Mesenchymal stem cell (in vitro differentiated cells and primary cell): ENCODE data around the gene CLEC16A.
A peak's percentile ranks its signal among the peaks of the same experiment; 100 is the strongest.

ENCODE experiments used
- DNase-seq: peaks from one replicate; pipeline ENCODE4 v3.0.0-alpha.2; 2013
- H2AFZ ChIP-seq: one replicate; pipeline ENCODE4 v1.6.1; 2013; ENCODE audit warnings: low read depth, mild to moderate bottlenecking, control low read depth, inconsistent platforms, low read length, moderate library complexity
- H2AK5ac ChIP-seq: 2 replicates; pipeline ENCODE4 v1.6.1; 2013; ENCODE audit warnings: low read length, moderate library complexity, mild to moderate bottlenecking, inconsistent platforms; ENCODE audit not compliant: severe bottlenecking
- H2BK120ac ChIP-seq: one replicate; pipeline ENCODE4 v1.6.1; 2013; ENCODE audit warnings: low read depth, mild to moderate bottlenecking, inconsistent platforms, low read length, moderate library complexity
- H2BK12ac ChIP-seq, 2 experiments: one replicate each; pipeline ENCODE4 v1.6.1; 2013; ENCODE audit warnings: inconsistent platforms in 2 of 2, low read length in 2 of 2, mild to moderate bottlenecking in 2 of 2, moderate library complexity in 2 of 2, control low read depth in 1 of 2
- H2BK15ac ChIP-seq: one replicate; pipeline ENCODE4 v1.6.1; 2013; ENCODE audit warnings: mild to moderate bottlenecking, low read depth, inconsistent platforms; ENCODE audit not compliant: poor library complexity, severe bottlenecking
- H2BK5ac ChIP-seq: 2 replicates; pipeline ENCODE4 v1.6.1; 2013; ENCODE audit warnings: low read depth, mild to moderate bottlenecking, low read length, control low read depth, inconsistent platforms; ENCODE audit not compliant: poor library complexity, severe bottlenecking
- H3K14ac ChIP-seq, 2 experiments: one replicate each; pipeline ENCODE4 v1.6.1; 2013; ENCODE audit warnings: inconsistent platforms in 2 of 2, low read length in 2 of 2, control low read depth in 1 of 2, mild to moderate bottlenecking in 1 of 2, moderate library complexity in 1 of 2
- H3K18ac ChIP-seq, 2 experiments: one replicate each; pipeline ENCODE4 v1.6.1; 2013; ENCODE audit warnings: inconsistent platforms in 2 of 2, low read length in 2 of 2, control low read depth in 1 of 2, low read depth in 1 of 2, mild to moderate bottlenecking in 1 of 2
- H3K23ac ChIP-seq, 2 experiments: one replicate each; pipeline ENCODE4 v1.6.1; 2013; ENCODE audit warnings: inconsistent platforms in 2 of 2, low read length in 2 of 2, mild to moderate bottlenecking in 2 of 2, moderate library complexity in 2 of 2, control low read depth in 1 of 2
- H3K27ac ChIP-seq: 2 replicates; pipeline ENCODE4 v1.5.1; 2013; ENCODE audit warnings: mild to moderate bottlenecking, moderate library complexity, low read length, control low read depth, inconsistent platforms; ENCODE audit not compliant: poor library complexity, severe bottlenecking
- H3K27me3 ChIP-seq, 2 experiments: 2 replicates each; pipeline versions ENCODE4 v1.6.1 to v1.7.0; 2013; ENCODE audit warnings: low read length in 2 of 2, mild to moderate bottlenecking in 2 of 2, moderate library complexity in 2 of 2, control low read depth in 1 of 2, inconsistent platforms in 1 of 2; ENCODE audit not compliant: control insufficient read depth in 1 of 2, insufficient read depth in 1 of 2
- H3K36me3 ChIP-seq, 2 experiments: 2 replicates each; pipeline versions ENCODE4 v1.6.1 to v1.7.0; 2013; ENCODE audit warnings: low read length in 2 of 2, control low read depth in 1 of 2, inconsistent platforms in 1 of 2, low read depth in 1 of 2, mild to moderate bottlenecking in 1 of 2; ENCODE audit not compliant: insufficient read depth in 2 of 2, control insufficient read depth in 1 of 2
- H3K4ac ChIP-seq, 2 experiments: one replicate each; pipeline ENCODE4 v1.6.1; 2013; ENCODE audit warnings: inconsistent platforms in 2 of 2, low read length in 2 of 2, mild to moderate bottlenecking in 2 of 2, moderate library complexity in 2 of 2, control low read depth in 1 of 2, low read depth in 1 of 2
- H3K4me1 ChIP-seq: 2 replicates; pipeline ENCODE4 v1.6.1; 2013; ENCODE audit warnings: low read depth, low read length, control low read depth; ENCODE audit not compliant: control insufficient read depth, insufficient read depth
- H3K4me2 ChIP-seq: 2 replicates; pipeline ENCODE4 v1.6.1; 2013; ENCODE audit warnings: low read length, mild to moderate bottlenecking, inconsistent platforms; ENCODE audit not compliant: poor library complexity, severe bottlenecking
- H3K4me3 ChIP-seq, 2 experiments: 2 replicates each; pipeline versions ENCODE4 v1.5.1 to v1.7.0; 2013; ENCODE audit warnings: low read length in 2 of 2, mild to moderate bottlenecking in 2 of 2, control low read depth in 1 of 2, low read depth in 1 of 2; ENCODE audit not compliant: insufficient read depth in 1 of 2
- H3K79me1 ChIP-seq: replicated peaks from 2 replicates; pipeline ENCODE4 v1.6.1; 2013; ENCODE audit warnings: mild to moderate bottlenecking, control low read depth, low read length, inconsistent platforms; ENCODE audit not compliant: poor library complexity, severe bottlenecking
- H3K9ac ChIP-seq: 2 replicates; pipeline ENCODE4 v1.7.0; 2013; ENCODE audit warnings: mild to moderate bottlenecking, low read length, moderate library complexity
- H3K9me3 ChIP-seq: 2 replicates; pipeline ENCODE4 v1.7.0; 2013; ENCODE audit warnings: mild to moderate bottlenecking, low read length; ENCODE audit not compliant: control insufficient read depth
- H4K8ac ChIP-seq: one replicate; pipeline ENCODE4 v1.6.1; 2013; ENCODE audit warnings: inconsistent platforms, mild to moderate bottlenecking, low read length, moderate library complexity
- H4K91ac ChIP-seq: one replicate; pipeline ENCODE4 v1.6.1; 2013; ENCODE audit warnings: mild to moderate bottlenecking, low read length, inconsistent platforms
- WGBS: methylation state at CpG from one replicate; pipeline ENCODE4 v1.1.7; 2013; ENCODE audit warnings: mixed read lengths; 5-methylcytosine and 5-hydroxymethylcytosine counted together

Gene CLEC16A

DNA sequence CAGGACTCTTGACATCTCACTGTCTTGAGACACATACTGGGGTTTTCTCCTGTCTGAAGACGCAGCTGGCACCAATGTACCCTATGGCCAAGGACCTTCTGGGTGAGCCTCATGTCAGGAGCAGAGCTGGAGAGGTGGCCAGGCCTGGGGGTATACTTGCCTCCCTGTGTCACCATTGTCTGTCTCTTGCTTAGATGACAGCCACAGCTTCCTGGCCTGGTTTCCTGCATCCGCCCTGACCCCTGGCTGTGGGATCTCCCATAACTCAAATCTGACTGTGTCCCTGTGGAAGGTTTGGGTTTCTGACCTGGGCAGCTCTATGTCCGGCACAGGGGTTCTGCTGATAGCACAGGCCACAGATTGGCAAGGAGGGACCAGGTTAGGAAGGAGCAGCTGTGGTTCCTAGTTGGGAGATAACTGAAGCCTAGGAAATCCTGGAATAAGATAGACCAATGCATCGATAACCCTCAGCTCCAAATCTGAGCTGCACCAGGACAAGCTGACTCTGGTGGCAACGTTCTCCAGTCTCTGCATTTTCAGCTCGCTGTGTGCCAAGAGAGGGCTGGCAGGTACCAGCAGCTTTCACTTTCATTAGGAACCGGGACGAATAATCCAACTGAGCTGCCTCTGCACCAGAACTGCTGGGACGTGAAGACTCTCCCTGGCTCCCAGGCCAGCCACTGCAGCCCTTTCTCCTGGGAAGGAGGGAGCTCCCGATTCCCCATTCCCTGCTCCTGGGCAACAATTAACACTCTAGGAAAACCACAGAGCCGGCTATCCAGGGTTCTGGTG is 7.1 kb upstream of the CLEC16A start:
- WGBS, result 90% methylated on average over 10 of the region's 11 CpGs
- no peak overlapping the region for H3K27ac ChIP-seq
- H2AFZ ChIP-seq, result no peak overlapping the region
- no peak overlapping the region for H3K14ac ChIP-seq
- no peak for DNase-seq
- H4K91ac ChIP-seq, result no peak overlapping the region
- no peak overlapping the region for H2BK5ac ChIP-seq
- H2BK15ac ChIP-seq, result no peak overlapping the region
- H3K4me1 ChIP-seq, result peaks cover 35% of the 10 kb centered on the region
- H3K4ac ChIP-seq, result no peak overlapping the region
- no peak overlapping the region for H3K4me2 ChIP-seq
- H3K36me3 ChIP-seq, result peaks cover 30 to 46% of the 10 kb centered on the region in 2 experiments
- peak overlapping the region in 1 of 2 experiments; percentile 93 for H3K4me3 ChIP-seq
- H3K9ac ChIP-seq, result peak overlapping the region; percentile 50
- H2BK120ac ChIP-seq, result no peak overlapping the region
- no peak overlapping the region for H2BK12ac ChIP-seq
- no peak overlapping the region for H3K18ac ChIP-seq
- peak overlapping the region in 1 of 2 experiments; percentile 65 for H3K23ac ChIP-seq
- peaks cover 40% of the 10 kb centered on the region for H3K79me1 ChIP-seq
- no peak overlapping the region for H4K8ac ChIP-seq
- no peaks in the 10 kb centered on the region for H3K27me3 ChIP-seq
- no peak overlapping the region for H2AK5ac ChIP-seq
- no peaks in the 10 kb centered on the region for H3K9me3 ChIP-seq

DNA sequence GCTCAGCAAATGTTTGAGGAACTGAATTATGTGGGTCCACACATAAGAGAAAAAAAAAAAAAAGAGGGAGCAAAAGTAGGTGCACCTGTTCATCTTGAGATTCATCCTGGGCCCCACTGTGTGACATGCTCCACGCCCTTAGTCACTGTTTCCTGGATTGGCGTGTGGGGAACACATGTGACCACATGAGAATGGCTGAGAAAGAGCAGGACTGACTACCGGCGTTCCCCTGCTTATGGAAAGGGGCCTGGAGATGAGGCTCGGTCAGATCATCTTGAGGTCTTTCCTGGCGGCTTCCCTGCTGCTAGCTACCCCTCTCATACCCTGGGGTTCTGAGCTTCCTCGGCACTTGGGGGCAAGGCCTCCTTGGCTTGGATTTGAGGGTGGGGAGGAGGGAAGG is 6.0 kb upstream of the CLEC16A start:
- Histone ChIP-seq H3K23ac (peak overlapping the region in 1 of 2 experiments; percentile 34), H3K79me1 (peaks cover 37% of the 10 kb centered on the region), H2AFZ (no peak overlapping the region), H3K4ac (no peak overlapping the region), H4K8ac (no peak overlapping the region), H2BK12ac (no peak overlapping the region), H3K27ac (no peak overlapping the region), H4K91ac (peak overlapping the region; percentile 57), H2BK15ac (no peak overlapping the region), H3K14ac (no peak overlapping the region), H2BK120ac (no peak overlapping the region), H3K4me2 (no peak overlapping the region), H3K27me3 (no peaks in the 10 kb centered on the region), H3K4me3 (peak overlapping the region in 1 of 2 experiments; percentile 93), H2BK5ac (no peak overlapping the region), H3K9me3 (no peaks in the 10 kb centered on the region), H2AK5ac (no peak overlapping the region), H3K9ac (peak overlapping the region; percentile 50), H3K36me3 (peaks cover 26 to 40% of the 10 kb centered on the region in 2 experiments), H3K4me1 (peaks cover 32% of the 10 kb centered on the region), H3K18ac (no peak overlapping the region)
- 84% methylated on average over 4 of the region's 7 CpGs for WGBS
- DNase-seq, result no peak

GRCh38 chr16:10938796-10939648 is 5.3 kb upstream of the CLEC16A start:
- peaks cover 19 to 33% of the 10 kb centered on the region in 2 experiments for H3K36me3 ChIP-seq
- H2AK5ac ChIP-seq, result no peak overlapping the region
- no peak overlapping the region for H2AFZ ChIP-seq
- no peak overlapping the region for H2BK12ac ChIP-seq
- H3K4me1 ChIP-seq, result peaks cover 32% of the 10 kb centered on the region
- H3K27me3 ChIP-seq, result no peaks in the 10 kb centered on the region
- WGBS, result 89% methylated on average over 7 of the region's 7 CpGs
- peak overlapping the region in 1 of 2 experiments; percentile 93 for H3K4me3 ChIP-seq
- H3K27ac ChIP-seq, result no peak overlapping the region
- no peak overlapping the region for H3K14ac ChIP-seq
- H3K9ac ChIP-seq, result no peak overlapping the region
- H3K9me3 ChIP-seq, result no peaks in the 10 kb centered on the region
- H4K91ac ChIP-seq, result no peak overlapping the region
- no peak overlapping the region for H4K8ac ChIP-seq
- H3K4ac ChIP-seq, result no peak overlapping the region
- peaks cover 30% of the 10 kb centered on the region for H3K79me1 ChIP-seq
- no peak overlapping the region for H3K23ac ChIP-seq
- H3K4me2 ChIP-seq, result no peak overlapping the region
- H3K18ac ChIP-seq, result no peak overlapping the region
- H2BK120ac ChIP-seq, result no peak overlapping the region
- H2BK15ac ChIP-seq, result no peak overlapping the region
- no peak for DNase-seq
- no peak overlapping the region for H2BK5ac ChIP-seq

DNA sequence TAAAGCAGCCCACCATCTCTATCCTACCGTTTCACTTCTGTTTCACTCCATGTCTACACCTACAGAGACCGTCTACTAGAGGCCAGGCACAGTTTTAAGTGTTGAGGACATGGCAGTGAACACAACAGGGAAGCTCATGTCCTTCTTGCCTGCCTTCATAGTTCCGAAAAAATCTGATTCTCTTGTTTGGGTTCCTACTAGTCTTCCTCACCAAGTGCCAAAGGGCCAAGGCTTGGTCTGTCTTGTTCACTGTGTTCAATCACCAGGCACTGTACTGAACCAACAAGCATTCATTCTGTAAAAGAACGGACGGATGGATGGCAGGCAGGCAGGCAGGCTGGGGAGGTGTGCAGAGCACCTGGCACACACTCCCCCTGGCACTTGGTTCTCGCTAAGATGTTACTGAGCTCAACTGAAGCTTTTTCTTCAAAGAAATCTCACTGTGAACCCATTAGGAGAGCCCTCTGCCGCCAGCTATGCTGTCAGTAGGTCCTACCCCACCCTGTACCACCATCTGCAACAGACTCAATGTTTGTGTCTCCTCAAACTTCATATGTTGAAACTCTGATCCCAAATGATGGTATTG is 4.6 kb upstream of the CLEC16A start:
- Histone ChIP-seq H3K18ac (no peak overlapping the region), H2BK15ac (no peak overlapping the region), H2AK5ac (no peak overlapping the region), H3K4me1 (peaks cover 32% of the 10 kb centered on the region), H2BK12ac (no peak overlapping the region), H3K79me1 (peaks cover 32% of the 10 kb centered on the region), H3K27ac (no peak overlapping the region), H3K4me3 (peak overlapping the region in 1 of 2 experiments; percentile 93), H3K14ac (no peak overlapping the region), H4K8ac (no peak overlapping the region), H3K4ac (peak overlapping the region in 1 of 2 experiments; percentile 7), H2BK5ac (no peak overlapping the region), H4K91ac (no peak overlapping the region), H3K23ac (no peak overlapping the region), H3K4me2 (no peak overlapping the region), H3K36me3 (peaks cover 15 to 31% of the 10 kb centered on the region in 2 experiments), H3K27me3 (no peaks in the 10 kb centered on the region), H3K9ac (peak overlapping the region; percentile 85), H2AFZ (no peak overlapping the region), H2BK120ac (no peak overlapping the region), H3K9me3 (no peaks in the 10 kb centered on the region)
- whole genome bisulfite sequencing, result 90% methylated on average over 7 of the region's 7 CpGs
- DNase-seq, result no peak
